Lower lobe of right lung (tissue), 2 donors: ENCODE measurements around the gene IGLL5. TPM values are rescaled to one million over a fixed set of nuclear protein-coding genes. Genes with fewer than 3 reads are reported as not detected.

ENCODE experiments used
- ATAC-seq, 2 donors: fragments of 200-7000 bp; cut with Tn5 transposase; one replicate each; pipeline ENCODE4 v1.9.1; 2020 to 2022; ENCODE audit warnings: mild to moderate bottlenecking in 2 of 2, moderate library complexity in 2 of 2
- DNase-seq: peaks from one replicate; pipeline ENCODE4 v3.0.0-alpha.2; 2020
- H3K27ac ChIP-seq: fragments of 200-600 bp; one replicate; pipeline ENCODE4 v1.8.0; 2022
- H3K27me3 ChIP-seq: fragments of 200-600 bp; one replicate; pipeline ENCODE4 v1.8.0; 2022; ENCODE audit warnings: low read depth
- H3K36me3 ChIP-seq: fragments of 200-600 bp; one replicate; pipeline ENCODE4 v1.8.0; 2022; ENCODE audit warnings: mild to moderate bottlenecking
- H3K4me1 ChIP-seq: fragments of 200-600 bp; one replicate; pipeline ENCODE4 v1.8.0; 2022
- H3K4me3 ChIP-seq: fragments of 200-600 bp; one replicate; pipeline ENCODE4 v1.8.0; 2022; ENCODE audit warnings: mild to moderate bottlenecking
- H3K9me3 ChIP-seq: fragments of 200-600 bp; one replicate; pipeline ENCODE4 v1.8.0; 2022
- CTCF ChIP-seq: fragments of 200-600 bp; IDR thresholded peaks from one replicate; pipeline ENCODE4 v1.8.0; 2022; ENCODE audit warnings: antibody characterized with exemption, mild to moderate bottlenecking
- intact Hi-C: fragments of 100-400 bp; cut with DNase I; formaldehyde crosslinking; loops from one replicate; pipeline ENCODE4 v1.11.0; 2022
- total RNA-seq: library from RNA; stranded (reverse); fragmentation: NEBNext Ultra II Directional; extraction: Animal tissue kit (Norgen Biotek cat#: 25700); gene quantifications from one replicate; pipeline ENCODE4 v1.2.1, GENCODE V29; 2021
- donor health status: DM: no; HTN: yes; CAD: no; lungs with severe emphysema.

IGLL5 gene
- total RNA-seq, 1 donor from 2014 or later = 11.1 TPM

- no peak for DNase-seq
- no peaks in the 10 kb centered on the region for H3K36me3 ChIP-seq
- H3K27me3 ChIP-seq = peaks cover 9% of the 10 kb centered on the region
- no peak overlapping the region for H3K4me3 ChIP-seq
- no peaks in the 10 kb centered on the region for H3K4me1 ChIP-seq
- no peaks in the 10 kb centered on the region for H3K9me3 ChIP-seq
- no peak for TF ChIP-seq CTCF
- no peak for ATAC-seq
- intact Hi-C loops = no loop called here
- no peak overlapping the region for H3K27ac ChIP-seq
Measured at GRCh38 chr22:22912135-22912987, 24.7 kb downstream of the IGLL5 start.

- ATAC-seq (no peak), DNase-seq (no peak)
- Histone ChIP-seq H3K27me3 (peaks cover 9% of the 10 kb centered on the region), H3K4me3 (no peak overlapping the region), H3K36me3 (no peaks in the 10 kb centered on the region), H3K4me1 (no peaks in the 10 kb centered on the region), H3K9me3 (no peaks in the 10 kb centered on the region), H3K27ac (no peak overlapping the region)
- TF ChIP-seq CTCF = no peak
- intact Hi-C loops = no loop called here
Measured at GRCh38 chr22:22912988-22913253, 25.3 kb downstream of the IGLL5 start.

GRCh38 chr22:22913989-22914388 lies 26.4 kb downstream of the IGLL5 start:
- no peak overlapping the region for H3K4me3 ChIP-seq
- no peaks in the 10 kb centered on the region for H3K4me1 ChIP-seq
- ATAC-seq (no peak), DNase-seq (peak; percentile 22)
- H3K27me3 ChIP-seq = peaks cover 9% of the 10 kb centered on the region
- H3K36me3 ChIP-seq = no peaks in the 10 kb centered on the region
- TF ChIP-seq CTCF = no peak
- intact Hi-C loops = no loop called here
- no peak overlapping the region for H3K27ac ChIP-seq
- H3K9me3 ChIP-seq = no peaks in the 10 kb centered on the region

- intact Hi-C loops = no loop called here
- no peak for TF ChIP-seq CTCF
- Histone ChIP-seq H3K27ac (no peak overlapping the region), H3K9me3 (no peaks in the 10 kb centered on the region), H3K4me1 (no peaks in the 10 kb centered on the region), H3K4me3 (no peak overlapping the region), H3K27me3 (peaks cover 5% of the 10 kb centered on the region), H3K36me3 (no peaks in the 10 kb centered on the region)
- peak; percentile 24 for DNase-seq
- no peak for ATAC-seq
Measured at GRCh38 chr22:22914726-22915669, 27.4 kb downstream of the IGLL5 start.

GRCh38 chr22:22915670-22916035 lies 28.0 kb downstream of the IGLL5 start:
- TF ChIP-seq CTCF = no peak
- Histone ChIP-seq H3K27me3 (no peaks in the 10 kb centered on the region), H3K9me3 (no peaks in the 10 kb centered on the region), H3K4me1 (no peaks in the 10 kb centered on the region), H3K4me3 (no peak overlapping the region), H3K27ac (no peak overlapping the region), H3K36me3 (no peaks in the 10 kb centered on the region)
- DNase-seq (peak; percentile 20), ATAC-seq (no peak)
- intact Hi-C loops = no loop called here
